ENCODE data around the gene ISL2. TPM values are rescaled to one million over a fixed set of nuclear protein-coding genes. Genes with fewer than 3 reads are reported as not detected.
A peak's percentile ranks its signal among the peaks of the same experiment; 100 is the strongest.

The ISL2 gene
- total and polyA plus RNA-seq, 2 of the 4 experiments (the other 2 are of a cell fraction): 1.3 to 3.6 TPM

GRCh38 chr15:76347482-76348055, 11.0 kb downstream of the ISL2 start:
- Histone ChIP-seq H3K9me3 (ENCODE audit: control insufficient read depth, insufficient read depth, low read length) (peaks cover 3% of the 10 kb centered on the region; the same call in 1 of the 2 replicates), H4K8ac (ENCODE audit: low read depth in 2 of 2, low read length in 2 of 2) (no peak overlapping the region), H3K4me2 (ENCODE audit: low read depth, low read length) (no peak overlapping the region), H2AK5ac (ENCODE audit: low read depth, low read length) (no peak overlapping the region), H3K23ac (ENCODE audit: low read depth, low read length) (no peak overlapping the region), H3K14ac (replicated peaks; ENCODE audit: low read depth, low read length) (no peak overlapping the region), H3K18ac (ENCODE audit: low read depth, low read length) (no peak overlapping the region), H4K20me1 (ENCODE audit: insufficient read depth, low read length) (peaks cover 6% of the 10 kb centered on the region; the same call in 1 of the 2 replicates), H2BK5ac (ENCODE audit: low read depth, low read length, poor library complexity, severe bottlenecking) (no peak overlapping the region), H4K5ac (ENCODE audit: low read depth, low read length) (no peak overlapping the region), H2BK15ac (ENCODE audit: low read depth, low read length) (no peak overlapping the region), H3K27me3 (ENCODE audit: control insufficient read depth, insufficient read depth, low read length) (peaks cover 12% of the 10 kb centered on the region), H3K4me3 (ENCODE audit: insufficient read depth, low read depth, low read length) (peak overlapping the region; percentile 32), H4K91ac (ENCODE audit: insufficient read depth, low read depth, low read length) (no peak overlapping the region), H3K9me1 (ENCODE audit: insufficient read depth, low read length) (no peaks in the 10 kb centered on the region; the same call in 1 of the 2 replicates), H3K36me3 (ENCODE audit: control insufficient read depth, insufficient read depth, low read length) (peaks cover 4% of the 10 kb centered on the region; the same call in 1 of the 2 replicates), H3K9ac (ENCODE audit: low read depth, low read length) (no peak overlapping the region), H3K4ac (ENCODE audit: low read depth, low read length) (no peak overlapping the region), H3K56ac (ENCODE audit: extremely low read depth, insufficient read depth, low read length) (no peak overlapping the region), H2BK120ac (ENCODE audit: low read depth, low read length) (no peak overlapping the region), H3K27ac (ENCODE audit: insufficient read depth, low read length) (no peak overlapping the region), H2AK9ac (replicated peaks; ENCODE audit: low read depth, low read length, poor library complexity) (no peak overlapping the region), H3K79me1 (ENCODE audit: low read depth in 1 of 2, low read length in 2 of 2) (no peaks in the 10 kb centered on the region), H2AFZ (replicated peaks; ENCODE audit: low read length, poor library complexity) (peak overlapping the region; percentile 83), H2BK20ac (ENCODE audit: low read depth, low read length) (no peak overlapping the region), H3K4me1 (ENCODE audit: control insufficient read depth, insufficient read depth, low read length) (peaks cover 4% of the 10 kb centered on the region)
- TF ChIP-seq RCOR1 (IDR thresholded peaks at IDR 0.05; ENCODE audit: insufficient replicate concordance, low read length) (no peak), RFX5 (IDR thresholded peaks at IDR 0.05; ENCODE audit: low read depth, low read length) (no peak), BHLHE40 (IDR thresholded peaks at IDR 0.05; ENCODE audit: low read depth, low read length) (no peak), NFE2L2 (IDR thresholded peaks at IDR 0.05; ENCODE audit: low read depth, low read length) (no peak), MXI1 (IDR thresholded peaks at IDR 0.05; ENCODE audit: borderline replicate concordance, low read depth, low read length) (no peak), MAFK (IDR thresholded peaks at IDR 0.05; ENCODE audit: low read depth, low read length) (no peak), SMC3 (IDR thresholded peaks at IDR 0.05; ENCODE audit: low read depth, low read length) (no peak), POLR2A (IDR thresholded peaks at IDR 0.05; ENCODE audit: low read depth, low read length) (no peak), MAZ (IDR thresholded peaks at IDR 0.05; ENCODE audit: borderline replicate concordance, low read depth, low read length) (no peak), CHD1 (IDR thresholded peaks at IDR 0.05; ENCODE audit: low read depth, low read length) (no peak), FOS (IDR thresholded peaks at IDR 0.05; ENCODE audit: low read depth, low read length) (no peak), ELK1 (IDR thresholded peaks at IDR 0.05; ENCODE audit: borderline replicate concordance, low read depth, low read length) (no peak), RAD21 (IDR thresholded peaks at IDR 0.05; ENCODE audit: low read length) (no peak), CEBPB (IDR thresholded peaks at IDR 0.05; ENCODE audit: low read depth, low read length) (no peak)
- TF ChIP-seq, protein P1, sequence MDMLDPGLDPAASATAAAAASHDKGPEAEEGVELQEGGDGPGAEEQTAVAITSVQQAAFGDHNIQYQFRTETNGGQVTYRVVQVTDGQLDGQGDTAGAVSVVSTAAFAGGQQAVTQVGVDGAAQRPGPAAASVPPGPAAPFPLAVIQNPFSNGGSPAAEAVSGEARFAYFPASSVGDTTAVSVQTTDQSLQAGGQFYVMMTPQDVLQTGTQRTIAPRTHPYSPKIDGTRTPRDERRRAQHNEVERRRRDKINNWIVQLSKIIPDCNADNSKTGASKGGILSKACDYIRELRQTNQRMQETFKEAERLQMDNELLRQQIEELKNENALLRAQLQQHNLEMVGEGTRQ (IDR thresholded peaks at IDR 0.05; ENCODE audit: low read depth, low read length): no peak
- TF ChIP-seq, protein P2, sequence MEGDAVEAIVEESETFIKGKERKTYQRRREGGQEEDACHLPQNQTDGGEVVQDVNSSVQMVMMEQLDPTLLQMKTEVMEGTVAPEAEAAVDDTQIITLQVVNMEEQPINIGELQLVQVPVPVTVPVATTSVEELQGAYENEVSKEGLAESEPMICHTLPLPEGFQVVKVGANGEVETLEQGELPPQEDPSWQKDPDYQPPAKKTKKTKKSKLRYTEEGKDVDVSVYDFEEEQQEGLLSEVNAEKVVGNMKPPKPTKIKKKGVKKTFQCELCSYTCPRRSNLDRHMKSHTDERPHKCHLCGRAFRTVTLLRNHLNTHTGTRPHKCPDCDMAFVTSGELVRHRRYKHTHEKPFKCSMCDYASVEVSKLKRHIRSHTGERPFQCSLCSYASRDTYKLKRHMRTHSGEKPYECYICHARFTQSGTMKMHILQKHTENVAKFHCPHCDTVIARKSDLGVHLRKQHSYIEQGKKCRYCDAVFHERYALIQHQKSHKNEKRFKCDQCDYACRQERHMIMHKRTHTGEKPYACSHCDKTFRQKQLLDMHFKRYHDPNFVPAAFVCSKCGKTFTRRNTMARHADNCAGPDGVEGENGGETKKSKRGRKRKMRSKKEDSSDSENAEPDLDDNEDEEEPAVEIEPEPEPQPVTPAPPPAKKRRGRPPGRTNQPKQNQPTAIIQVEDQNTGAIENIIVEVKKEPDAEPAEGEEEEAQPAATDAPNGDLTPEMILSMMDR (conservative IDR thresholded peaks at IDR 0.05; ENCODE audit: low read depth, low read length): no peak
- dilution Hi-C loops (cut with HindIII; ENCODE audit: low sequenced_read_pairs, unreplicated experiment) (no loop called here), in situ Hi-C loops (cut with MboI; ENCODE audit: low sequenced_read_pairs) (no loop called here), intact Hi-C loops (cut with micrococcal nuclease) (loop anchor here (5.0 to 10.0 kb wide), 2 partner anchors 227 to 520 kb away; no protein-coding TSS in a partner anchor)
- ATAC-seq (ENCODE audit: low read depth): no peak
- DNase-seq: no peak
- ChIA-PET CTCF (no interaction called here), POLR2A (ENCODE audit: unreplicated experiment) (no interaction called here)
- 72% methylated on average over 6 of the region's 13 CpGs; no CpG with 5 or more reads in 1 of the 2 experiments for WGBS, 2 experiments (ENCODE audit: extremely low coverage in 2 of 2, insufficient read length in 1 of 2)
- no TSS peak for BruUV-seq (replicated peaks)
